ENCODE data around the gene PCGF2.

Gene PCGF2

DNA sequence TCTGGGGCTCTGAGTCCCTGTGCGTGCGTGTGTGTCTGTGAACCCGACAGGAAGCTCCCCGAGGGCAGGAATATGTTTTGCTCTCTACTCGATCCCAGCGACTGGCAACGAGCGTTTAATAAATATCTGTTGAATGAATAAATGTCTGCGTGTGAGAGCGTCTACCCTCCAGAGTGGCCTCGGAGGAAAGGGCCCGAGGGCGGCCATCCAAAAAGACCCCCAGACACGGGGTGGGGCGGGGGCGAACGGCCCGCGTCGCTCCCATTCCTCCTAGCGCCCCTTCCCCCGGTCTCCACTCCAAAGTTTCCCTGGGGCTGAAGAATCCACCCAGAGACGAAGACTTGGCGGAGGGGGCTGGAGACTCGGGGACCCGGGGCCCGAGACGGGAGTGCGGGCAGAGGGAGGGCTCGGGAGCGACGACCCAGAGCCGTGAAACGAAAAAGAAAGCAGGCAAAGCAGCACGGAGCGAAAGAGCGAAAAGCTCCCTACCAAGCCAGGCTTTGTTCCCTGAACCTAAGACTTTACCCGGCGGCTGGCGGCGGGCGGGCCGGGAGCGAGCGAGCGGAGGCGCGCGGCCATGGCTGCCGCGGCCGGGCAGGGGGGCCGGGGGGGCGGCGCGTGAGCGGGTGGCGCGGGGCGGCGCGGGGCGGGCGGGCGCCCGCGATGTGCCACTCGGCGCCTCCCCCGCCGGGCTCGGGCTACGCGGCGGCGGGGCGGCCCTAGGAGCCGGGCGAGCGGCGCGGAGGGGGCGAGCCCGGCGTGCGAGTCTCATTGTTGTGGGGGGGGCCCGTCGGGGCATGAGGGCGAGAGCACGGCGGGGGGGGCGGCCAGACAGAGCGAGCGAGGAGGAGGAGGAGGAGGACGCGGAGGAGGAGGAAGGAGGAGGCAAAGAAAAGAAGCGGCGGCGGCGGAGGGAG, 43.3 kb downstream of the PCGF2 start, which contains the start of gene MLLT6 (continued):
- TF ChIP-seq, protein P1, sequence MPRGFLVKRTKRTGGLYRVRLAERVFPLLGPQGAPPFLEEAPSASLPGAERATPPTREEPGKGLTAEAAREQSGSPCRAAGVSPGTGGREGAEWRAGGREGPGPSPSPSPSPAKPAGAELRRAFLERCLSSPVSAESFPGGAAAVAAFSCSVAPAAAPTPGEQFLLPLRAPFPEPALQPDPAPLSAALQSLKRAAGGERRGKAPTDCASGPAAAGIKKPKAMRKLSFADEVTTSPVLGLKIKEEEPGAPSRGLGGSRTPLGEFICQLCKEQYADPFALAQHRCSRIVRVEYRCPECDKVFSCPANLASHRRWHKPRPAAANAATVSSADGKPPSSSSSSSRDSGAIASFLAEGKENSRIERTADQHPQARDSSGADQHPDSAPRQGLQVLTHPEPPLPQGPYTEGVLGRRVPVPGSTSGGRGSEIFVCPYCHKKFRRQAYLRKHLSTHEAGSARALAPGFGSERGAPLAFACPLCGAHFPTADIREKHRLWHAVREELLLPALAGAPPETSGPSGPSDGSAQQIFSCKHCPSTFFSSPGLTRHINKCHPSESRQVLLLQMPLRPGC (tag by site-specific recombination; IDR thresholded peaks at IDR 0.05), result no peak
- no peak for TF ChIP-seq ZNF843 (tag by site-specific recombination; IDR thresholded peaks at IDR 0.05)
- no peak for TF ChIP-seq ZNF223 (tag by site-specific recombination; IDR thresholded peaks at IDR 0.05)
- TF ChIP-seq ZNF548 (tag by site-specific recombination; IDR thresholded peaks at IDR 0.05), result no peak
- TF ChIP-seq, protein P2, sequence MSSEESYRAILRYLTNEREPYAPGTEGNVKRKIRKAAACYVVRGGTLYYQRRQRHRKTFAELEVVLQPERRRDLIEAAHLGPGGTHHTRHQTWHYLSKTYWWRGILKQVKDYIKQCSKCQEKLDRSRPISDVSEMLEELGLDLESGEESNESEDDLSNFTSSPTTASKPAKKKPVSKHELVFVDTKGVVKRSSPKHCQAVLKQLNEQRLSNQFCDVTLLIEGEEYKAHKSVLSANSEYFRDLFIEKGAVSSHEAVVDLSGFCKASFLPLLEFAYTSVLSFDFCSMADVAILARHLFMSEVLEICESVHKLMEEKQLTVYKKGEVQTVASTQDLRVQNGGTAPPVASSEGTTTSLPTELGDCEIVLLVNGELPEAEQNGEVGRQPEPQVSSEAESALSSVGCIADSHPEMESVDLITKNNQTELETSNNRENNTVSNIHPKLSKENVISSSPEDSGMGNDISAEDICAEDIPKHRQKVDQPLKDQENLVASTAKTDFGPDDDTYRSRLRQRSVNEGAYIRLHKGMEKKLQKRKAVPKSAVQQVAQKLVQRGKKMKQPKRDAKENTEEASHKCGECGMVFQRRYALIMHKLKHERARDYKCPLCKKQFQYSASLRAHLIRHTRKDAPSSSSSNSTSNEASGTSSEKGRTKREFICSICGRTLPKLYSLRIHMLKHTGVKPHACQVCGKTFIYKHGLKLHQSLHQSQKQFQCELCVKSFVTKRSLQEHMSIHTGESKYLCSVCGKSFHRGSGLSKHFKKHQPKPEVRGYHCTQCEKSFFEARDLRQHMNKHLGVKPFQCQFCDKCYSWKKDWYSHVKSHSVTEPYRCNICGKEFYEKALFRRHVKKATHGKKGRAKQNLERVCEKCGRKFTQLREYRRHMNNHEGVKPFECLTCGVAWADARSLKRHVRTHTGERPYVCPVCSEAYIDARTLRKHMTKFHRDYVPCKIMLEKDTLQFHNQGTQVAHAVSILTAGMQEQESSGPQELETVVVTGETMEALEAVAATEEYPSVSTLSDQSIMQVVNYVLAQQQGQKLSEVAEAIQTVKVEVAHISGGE (tag by site-specific recombination; conservative IDR thresholded peaks at IDR 0.05; ENCODE audit: low read depth), result no peak
- TF ChIP-seq ZFHX2 (tag by site-specific recombination; conservative IDR thresholded peaks at IDR 0.05), result peak; percentile 76
- TF ChIP-seq, protein P3, sequence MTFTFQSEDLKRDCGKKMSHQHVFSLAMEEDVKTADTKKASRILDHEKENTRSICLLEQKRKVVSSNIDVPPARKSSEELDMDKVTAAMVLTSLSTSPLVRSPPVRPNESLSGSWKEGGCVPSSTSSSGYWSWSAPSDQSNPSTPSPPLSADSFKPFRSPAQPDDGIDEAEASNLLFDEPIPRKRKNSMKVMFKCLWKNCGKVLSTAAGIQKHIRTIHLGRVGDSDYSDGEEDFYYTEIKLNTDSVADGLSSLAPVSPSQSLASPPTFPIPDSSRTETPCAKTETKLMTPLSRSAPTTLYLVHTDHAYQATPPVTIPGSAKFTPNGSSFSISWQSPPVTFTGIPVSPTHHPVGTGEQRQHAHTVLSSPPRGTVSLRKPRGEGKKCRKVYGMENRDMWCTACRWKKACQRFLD (tag by site-specific recombination; IDR thresholded peaks at IDR 0.05), result no peak
- peak; percentile 62 for TF ChIP-seq ZNF366 (tag by site-specific recombination; conservative IDR thresholded peaks at IDR 0.05)
- TF ChIP-seq ZSCAN30 (tag by site-specific recombination; IDR thresholded peaks at IDR 0.05), result 0 out of 2 replicates have a peak, but pooled peaks have one; percentile 41
- TF ChIP-seq ZNF214 (tag by site-specific recombination; IDR thresholded peaks at IDR 0.05; ENCODE audit: borderline replicate concordance), result no peak
- TF ChIP-seq ZNF660 (tag by site-specific recombination; IDR thresholded peaks at IDR 0.05), result no peak
- no peak for TF ChIP-seq ZNF184 (tag by site-specific recombination; IDR thresholded peaks at IDR 0.05)
- no peak for TF ChIP-seq MZF1 (tag by site-specific recombination; IDR thresholded peaks at IDR 0.05; ENCODE audit: borderline replicate concordance)
- no peak for TF ChIP-seq ZNF529 (tag by site-specific recombination; IDR thresholded peaks at IDR 0.05; ENCODE audit: insufficient replicate concordance)
- TF ChIP-seq KLF8 (tag by site-specific recombination; IDR thresholded peaks at IDR 0.05), result peak; percentile 33; the same call in 1 of the 2 replicates
- no peak for TF ChIP-seq SP3 (tag by site-specific recombination; IDR thresholded peaks at IDR 0.05)
- no peak for TF ChIP-seq YY2 (tag by site-specific recombination; IDR thresholded peaks at IDR 0.05)
- TF ChIP-seq, protein P4, sequence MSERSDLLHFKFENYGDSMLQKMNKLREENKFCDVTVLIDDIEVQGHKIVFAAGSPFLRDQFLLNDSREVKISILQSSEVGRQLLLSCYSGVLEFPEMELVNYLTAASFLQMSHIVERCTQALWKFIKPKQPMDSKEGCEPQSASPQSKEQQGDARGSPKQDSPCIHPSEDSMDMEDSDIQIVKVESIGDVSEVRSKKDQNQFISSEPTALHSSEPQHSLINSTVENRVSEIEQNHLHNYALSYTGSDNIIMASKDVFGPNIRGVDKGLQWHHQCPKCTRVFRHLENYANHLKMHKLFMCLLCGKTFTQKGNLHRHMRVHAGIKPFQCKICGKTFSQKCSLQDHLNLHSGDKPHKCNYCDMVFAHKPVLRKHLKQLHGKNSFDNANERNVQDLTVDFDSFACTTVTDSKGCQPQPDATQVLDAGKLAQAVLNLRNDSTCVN (tag by site-specific recombination; optimal IDR thresholded peaks at IDR 0.05), result peak; percentile 72
- TF ChIP-seq GLIS2 (tag by site-specific recombination; IDR thresholded peaks at IDR 0.05), result no peak
- no peak for TF ChIP-seq ZBTB49 (tag by site-specific recombination; IDR thresholded peaks at IDR 0.05; ENCODE audit: low read depth)
- TF ChIP-seq, protein P5, sequence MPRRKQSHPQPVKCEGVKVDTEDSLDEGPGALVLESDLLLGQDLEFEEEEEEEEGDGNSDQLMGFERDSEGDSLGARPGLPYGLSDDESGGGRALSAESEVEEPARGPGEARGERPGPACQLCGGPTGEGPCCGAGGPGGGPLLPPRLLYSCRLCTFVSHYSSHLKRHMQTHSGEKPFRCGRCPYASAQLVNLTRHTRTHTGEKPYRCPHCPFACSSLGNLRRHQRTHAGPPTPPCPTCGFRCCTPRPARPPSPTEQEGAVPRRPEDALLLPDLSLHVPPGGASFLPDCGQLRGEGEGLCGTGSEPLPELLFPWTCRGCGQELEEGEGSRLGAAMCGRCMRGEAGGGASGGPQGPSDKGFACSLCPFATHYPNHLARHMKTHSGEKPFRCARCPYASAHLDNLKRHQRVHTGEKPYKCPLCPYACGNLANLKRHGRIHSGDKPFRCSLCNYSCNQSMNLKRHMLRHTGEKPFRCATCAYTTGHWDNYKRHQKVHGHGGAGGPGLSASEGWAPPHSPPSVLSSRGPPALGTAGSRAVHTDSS (tag by site-specific recombination; IDR thresholded peaks at IDR 0.05), result peak; percentile 62
- no peak for TF ChIP-seq ZNF274 (IDR thresholded peaks at IDR 0.05; ENCODE audit: low read length)
- no peak for TF ChIP-seq ZNF274 (tag by site-specific recombination; IDR thresholded peaks at IDR 0.05; ENCODE audit: borderline replicate concordance)
- TF ChIP-seq ZNF248 (tag by site-specific recombination; IDR thresholded peaks at IDR 0.05), result no peak
- no peak for TF ChIP-seq ZNF302 (tag by site-specific recombination; IDR thresholded peaks at IDR 0.05; ENCODE audit: low read depth)
